ENCODE data around the gene MGAT4C.
"Not testable (repeated sequence)": the region's sequence is repeated elsewhere in the genome, so short reads cannot be mapped to it uniquely, and the experiment has no call there.

DNA sequence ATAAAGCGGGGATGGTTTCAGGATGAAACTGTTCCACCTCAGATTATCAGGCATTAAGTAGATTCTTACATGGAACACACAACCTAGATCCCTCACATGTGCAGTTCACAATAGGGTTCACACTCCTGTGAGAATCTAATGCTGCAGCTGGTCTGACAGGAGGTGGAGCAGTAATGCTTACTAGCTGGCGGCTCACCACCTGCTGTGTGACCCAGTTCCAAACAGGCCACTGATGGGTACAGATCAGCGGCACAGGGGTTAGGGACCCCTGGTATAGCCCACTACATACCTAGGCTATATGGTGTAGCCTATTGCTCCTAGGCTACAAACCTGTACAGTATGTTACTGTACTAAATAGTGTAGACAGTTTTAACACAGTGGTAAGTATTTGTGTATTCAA is 129.3 kb downstream of the MGAT4C start:
- TF ChIP-seq, protein P1, sequence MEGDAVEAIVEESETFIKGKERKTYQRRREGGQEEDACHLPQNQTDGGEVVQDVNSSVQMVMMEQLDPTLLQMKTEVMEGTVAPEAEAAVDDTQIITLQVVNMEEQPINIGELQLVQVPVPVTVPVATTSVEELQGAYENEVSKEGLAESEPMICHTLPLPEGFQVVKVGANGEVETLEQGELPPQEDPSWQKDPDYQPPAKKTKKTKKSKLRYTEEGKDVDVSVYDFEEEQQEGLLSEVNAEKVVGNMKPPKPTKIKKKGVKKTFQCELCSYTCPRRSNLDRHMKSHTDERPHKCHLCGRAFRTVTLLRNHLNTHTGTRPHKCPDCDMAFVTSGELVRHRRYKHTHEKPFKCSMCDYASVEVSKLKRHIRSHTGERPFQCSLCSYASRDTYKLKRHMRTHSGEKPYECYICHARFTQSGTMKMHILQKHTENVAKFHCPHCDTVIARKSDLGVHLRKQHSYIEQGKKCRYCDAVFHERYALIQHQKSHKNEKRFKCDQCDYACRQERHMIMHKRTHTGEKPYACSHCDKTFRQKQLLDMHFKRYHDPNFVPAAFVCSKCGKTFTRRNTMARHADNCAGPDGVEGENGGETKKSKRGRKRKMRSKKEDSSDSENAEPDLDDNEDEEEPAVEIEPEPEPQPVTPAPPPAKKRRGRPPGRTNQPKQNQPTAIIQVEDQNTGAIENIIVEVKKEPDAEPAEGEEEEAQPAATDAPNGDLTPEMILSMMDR (IDR thresholded peaks at IDR 0.05) = not testable (repeated sequence)
- not testable (repeated sequence) for TF ChIP-seq POLR2A (IDR thresholded peaks at IDR 0.05)
